ENCODE data around the gene DDX19B.

DNA sequence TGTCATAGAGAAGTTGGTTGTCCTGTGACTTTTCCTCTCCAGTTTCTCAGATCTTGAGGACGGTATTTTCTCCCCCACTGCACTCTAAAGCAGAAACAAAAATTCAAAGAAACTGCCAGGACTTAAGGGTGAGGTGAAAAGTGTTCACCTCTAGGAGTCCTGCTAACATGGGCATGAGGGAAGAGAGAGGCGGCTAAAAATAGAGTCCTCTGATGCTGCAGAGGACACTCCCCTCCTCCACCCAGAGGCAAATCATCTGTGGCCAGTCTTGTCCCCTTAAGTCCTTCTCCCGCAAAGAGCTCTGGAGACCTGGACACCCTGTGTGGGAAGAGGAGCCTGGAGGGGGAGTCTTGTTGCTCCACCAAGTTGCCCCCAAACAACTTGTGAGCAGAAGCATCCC is 43.0 kb downstream of the DDX19B start:
- TF ChIP-seq CTCF (IDR thresholded peaks at IDR 0.05; ENCODE audit: borderline replicate concordance, extremely low read depth, low read length, poor library complexity, severe bottlenecking), result no peak
- TF ChIP-seq EZH2 (IDR thresholded peaks at IDR 0.05; ENCODE audit: borderline replicate concordance, low read depth, low read length, severe bottlenecking), result no peak

Data from DND-41 (cell line).